Breast epithelium (tissue), 4 donors: Measurements from ENCODE around the gene GRHL1. TPM values are rescaled to one million over a fixed set of nuclear protein-coding genes. Genes with fewer than 3 reads are reported as not detected.
A peak's percentile ranks its signal among the peaks of the same experiment; 100 is the strongest.

Experiments
- DNase-seq, 2 donors: peaks; one replicate each; pipeline ENCODE4 v3.0.0-alpha.2; 2019; ENCODE audit warnings: low spot score in 2 of 2
- H3K27ac ChIP-seq, 2 donors: fragments of 200-600 bp; sonication (generic) in 1 of 2; one replicate each; pipeline ENCODE4 v1.5.1; 2016 to 2019; ENCODE audit warnings: mild to moderate bottlenecking in 1 of 2
- H3K27me3 ChIP-seq, 2 donors: fragments of 200-600 bp; sonication (generic) in 1 of 2; one replicate each; pipeline versions ENCODE4 v1.5.1 to v1.6.0; 2017 to 2019; ENCODE audit warnings: control low read depth in 1 of 2, mild to moderate bottlenecking in 1 of 2
- H3K36me3 ChIP-seq: fragments of 200-600 bp; one replicate; pipeline ENCODE4 v1.5.1; 2019
- H3K4me1 ChIP-seq, 2 donors: fragments of 200-600 bp; sonication (generic); one replicate each; pipeline ENCODE4 v1.5.1; 2016 to 2019; ENCODE audit warnings: control low read depth in 1 of 2
- H3K4me3 ChIP-seq, 3 donors: fragments of 200-600 bp; sonication (generic); 1 replicate in 2 of 3; 2 replicates in 1 of 3; pipeline ENCODE4 v1.5.1; 2016 to 2019; ENCODE audit warnings: mild to moderate bottlenecking in 3 of 3, moderate library complexity in 2 of 3
- H3K9me3 ChIP-seq, 2 donors: fragments of 200-600 bp; sonication (generic) in 1 of 2; one replicate each; pipeline ENCODE4 v1.5.1; 2016 to 2019; ENCODE audit warnings: control low read depth in 1 of 2
- POLR2A ChIP-seq: fragments of 450-650 bp; IDR thresholded peaks from one replicate; pipeline ENCODE4 v1.6.1; 2016; ENCODE audit warnings: antibody characterized with exemption, mild to moderate bottlenecking, moderate library complexity
- POLR2AphosphoS5 ChIP-seq, 3 donors: sonication (generic); formaldehyde crosslinking; IDR thresholded peaks; one replicate each; pipeline ENCODE4 v1.6.1; 2017; ENCODE audit warnings: antibody characterized with exemption in 3 of 3
- intact Hi-C: fragments of 100-400 bp; cut with DNase I; formaldehyde crosslinking; loops from one replicate; pipeline ENCODE4 v1.15.1; 2023; ENCODE audit warnings: low total_unique reads
- total RNA-seq, 3 donors: library from RNA; depleted of rRNA; stranded (reverse); fragments of >200 nt; gene quantifications; one replicate each; pipeline ENCODE4 v1.1.0, GENCODE V29; 2016
- TF ChIP-seq, protein P1 (sequence below), 3 donors: fragments of 450-650 bp; IDR thresholded peaks; one replicate each; pipeline ENCODE4 v1.5.1; 2016 to 2017; ENCODE audit warnings: antibody characterized with exemption in 3 of 3, mild to moderate bottlenecking in 3 of 3, moderate library complexity in 3 of 3

GRHL1 gene
- total RNA-seq, 3 donors from 2014 or later = 2.1 to 86.3 (median 40.0) TPM

DNA sequence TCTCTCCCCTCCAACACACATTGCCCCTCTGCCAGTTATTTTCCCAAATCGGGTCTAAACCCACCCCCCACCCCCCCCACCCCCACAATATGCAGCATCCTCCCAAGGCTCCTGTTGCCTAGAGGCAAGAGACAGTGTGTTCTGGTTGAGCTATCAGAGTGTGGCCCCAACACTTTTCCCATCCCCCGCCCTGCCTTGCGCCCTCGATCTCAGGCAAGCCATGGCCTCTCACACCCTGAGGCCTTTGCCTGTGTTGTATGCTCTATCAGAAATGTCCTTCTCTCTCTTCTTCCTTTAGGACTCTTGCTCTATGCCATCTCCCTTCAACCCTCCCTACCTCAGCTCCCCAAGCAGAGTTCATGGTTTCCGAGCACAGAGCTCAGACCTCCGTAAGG, 9.5 kb upstream of the GRHL1 start:
- no peak overlapping the region for H3K4me3 ChIP-seq
- no peaks in the 10 kb centered on the region for H3K27me3 ChIP-seq
- H3K36me3 ChIP-seq = no peaks in the 10 kb centered on the region
- no peak overlapping the region for H3K27ac ChIP-seq
- H3K9me3 ChIP-seq = no peaks in the 10 kb centered on the region
- DNase-seq = no peak
- TF ChIP-seq POLR2AphosphoS5 (IDR thresholded peaks at IDR 0.05) = no peak
- no peak for TF ChIP-seq POLR2A
- TF ChIP-seq, protein P1, sequence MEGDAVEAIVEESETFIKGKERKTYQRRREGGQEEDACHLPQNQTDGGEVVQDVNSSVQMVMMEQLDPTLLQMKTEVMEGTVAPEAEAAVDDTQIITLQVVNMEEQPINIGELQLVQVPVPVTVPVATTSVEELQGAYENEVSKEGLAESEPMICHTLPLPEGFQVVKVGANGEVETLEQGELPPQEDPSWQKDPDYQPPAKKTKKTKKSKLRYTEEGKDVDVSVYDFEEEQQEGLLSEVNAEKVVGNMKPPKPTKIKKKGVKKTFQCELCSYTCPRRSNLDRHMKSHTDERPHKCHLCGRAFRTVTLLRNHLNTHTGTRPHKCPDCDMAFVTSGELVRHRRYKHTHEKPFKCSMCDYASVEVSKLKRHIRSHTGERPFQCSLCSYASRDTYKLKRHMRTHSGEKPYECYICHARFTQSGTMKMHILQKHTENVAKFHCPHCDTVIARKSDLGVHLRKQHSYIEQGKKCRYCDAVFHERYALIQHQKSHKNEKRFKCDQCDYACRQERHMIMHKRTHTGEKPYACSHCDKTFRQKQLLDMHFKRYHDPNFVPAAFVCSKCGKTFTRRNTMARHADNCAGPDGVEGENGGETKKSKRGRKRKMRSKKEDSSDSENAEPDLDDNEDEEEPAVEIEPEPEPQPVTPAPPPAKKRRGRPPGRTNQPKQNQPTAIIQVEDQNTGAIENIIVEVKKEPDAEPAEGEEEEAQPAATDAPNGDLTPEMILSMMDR (IDR thresholded peaks at IDR 0.05) = no peak
- H3K4me1 ChIP-seq = peaks cover 0 to 7% of the 10 kb centered on the region in 2 donors
- intact Hi-C loops = no loop called here

DNA sequence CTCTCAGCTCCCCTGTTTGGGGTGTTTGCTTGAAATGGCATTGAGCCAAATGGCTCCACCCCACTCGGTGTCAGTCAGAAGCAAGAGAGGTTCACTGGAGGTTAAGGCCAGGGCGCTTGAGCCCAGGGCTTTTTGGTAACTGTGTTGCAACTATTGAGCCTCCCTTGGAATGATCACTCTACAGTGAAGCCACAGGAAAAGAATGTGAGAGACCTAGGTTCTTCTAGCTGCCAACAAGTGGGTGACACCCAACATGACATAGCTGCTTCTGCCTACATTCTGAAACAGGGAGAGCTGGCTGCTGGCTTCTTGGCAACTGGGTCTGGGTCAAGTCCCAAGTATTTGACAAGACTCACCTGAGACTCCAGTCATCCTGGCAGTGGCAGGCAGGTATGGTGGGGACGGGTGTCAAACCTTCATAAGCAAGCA, 7.1 kb upstream of the GRHL1 start:
- intact Hi-C loops = no loop called here
- peak overlapping the region; percentile 67 to 69 for H3K27ac ChIP-seq
- DNase-seq = peak in 1 of 2 donors; percentile 86
- no peaks in the 10 kb centered on the region for H3K27me3 ChIP-seq
- no peaks in the 10 kb centered on the region for H3K9me3 ChIP-seq
- TF ChIP-seq POLR2AphosphoS5 (IDR thresholded peaks at IDR 0.05) = peak in 1 of 3 donors; percentile 61
- TF ChIP-seq, protein P1 (IDR thresholded peaks at IDR 0.05) = no peak
- no peak for TF ChIP-seq POLR2A
- H3K36me3 ChIP-seq = no peaks in the 10 kb centered on the region
- H3K4me1 ChIP-seq = peaks cover 0 to 7% of the 10 kb centered on the region in 2 donors
- H3K4me3 ChIP-seq = no peak overlapping the region

- Histone ChIP-seq H3K27ac (peak overlapping the region; percentile 9 to 15), H3K9me3 (no peaks in the 10 kb centered on the region), H3K27me3 (no peaks in the 10 kb centered on the region), H3K36me3 (no peaks in the 10 kb centered on the region), H3K4me3 (no peak overlapping the region), H3K4me1 (peaks cover 0 to 4% of the 10 kb centered on the region in 2 donors)
- intact Hi-C loops = no loop called here
- TF ChIP-seq, protein P1 (IDR thresholded peaks at IDR 0.05) = no peak
- TF ChIP-seq POLR2AphosphoS5 (IDR thresholded peaks at IDR 0.05) (no peak), POLR2A (no peak)
- DNase-seq = no peak
Measured at GRCh38 chr2:9945596-9945995, 5.9 kb upstream of the GRHL1 start.

DNA sequence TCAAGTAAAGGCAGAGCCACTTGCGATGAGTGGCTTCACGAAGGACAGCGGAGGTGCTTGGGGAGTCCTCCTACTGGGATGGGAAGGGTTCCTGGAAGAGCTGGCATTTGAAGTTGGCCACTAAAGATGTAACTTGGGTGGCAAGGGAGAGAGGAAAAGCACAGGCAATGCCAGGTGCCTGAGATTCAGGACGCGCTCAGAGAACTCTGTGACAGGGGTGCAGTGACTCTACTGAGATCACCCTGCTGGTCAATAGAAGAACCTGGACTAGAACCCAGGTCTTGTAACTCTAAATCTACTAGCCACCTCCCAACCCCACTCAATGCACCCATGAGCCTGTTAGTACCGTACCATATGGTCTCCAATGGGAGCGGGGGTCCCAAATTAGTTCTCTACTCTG, 5.4 kb upstream of the GRHL1 start:
- DNase-seq = no peak
- H3K27me3 ChIP-seq = no peaks in the 10 kb centered on the region
- H3K27ac ChIP-seq = peak overlapping the region in 1 of 2 donors; percentile 15
- no peak overlapping the region for H3K4me3 ChIP-seq
- no peak for TF ChIP-seq POLR2AphosphoS5 (IDR thresholded peaks at IDR 0.05)
- TF ChIP-seq, protein P1 (IDR thresholded peaks at IDR 0.05) = no peak
- TF ChIP-seq POLR2A = no peak
- H3K36me3 ChIP-seq = no peaks in the 10 kb centered on the region
- H3K9me3 ChIP-seq = no peaks in the 10 kb centered on the region
- H3K4me1 ChIP-seq = peaks cover 0 to 4% of the 10 kb centered on the region in 2 donors
- intact Hi-C loops = no loop called here

GRCh38 chr2:9946818-9947217, 4.7 kb upstream of the GRHL1 start:
- TF ChIP-seq, protein P1 (IDR thresholded peaks at IDR 0.05) = no peak
- TF ChIP-seq POLR2A = no peak
- TF ChIP-seq POLR2AphosphoS5 (IDR thresholded peaks at IDR 0.05) = no peak
- no peaks in the 10 kb centered on the region for H3K36me3 ChIP-seq
- no peaks in the 10 kb centered on the region for H3K9me3 ChIP-seq
- DNase-seq = no peak
- peaks cover 0 to 4% of the 10 kb centered on the region in 2 donors for H3K4me1 ChIP-seq
- intact Hi-C loops = no loop called here
- H3K27ac ChIP-seq = no peak overlapping the region
- H3K4me3 ChIP-seq = no peak overlapping the region
- H3K27me3 ChIP-seq = no peaks in the 10 kb centered on the region
